Measurements from ENCODE around the gene ZDHHC9.

DNA sequence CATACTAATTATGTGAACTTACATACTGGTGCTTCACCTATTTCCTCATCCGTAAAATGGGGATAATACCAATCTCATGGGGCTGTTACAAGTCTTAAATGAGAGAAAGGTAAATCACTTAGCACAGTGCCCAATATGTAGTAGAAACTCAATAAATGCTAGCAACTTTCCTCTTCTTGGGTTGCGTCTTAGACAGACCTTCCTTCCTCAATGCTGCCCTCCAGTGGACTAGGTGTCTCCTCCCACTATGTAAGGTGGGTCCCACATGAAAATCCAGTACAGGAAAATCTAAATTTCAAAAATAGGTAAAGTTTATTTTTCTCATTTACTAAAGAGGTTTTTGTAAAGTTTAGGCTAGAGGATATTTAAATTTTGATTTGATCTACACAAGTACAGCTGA, 20.6 kb downstream of the ZDHHC9 start:
- TF ChIP-seq EZH2phosphoT487 (IDR thresholded peaks at IDR 0.05) (no peak), EZH2 (IDR thresholded peaks at IDR 0.05) (no peak)
- TF ChIP-seq, protein P1, sequence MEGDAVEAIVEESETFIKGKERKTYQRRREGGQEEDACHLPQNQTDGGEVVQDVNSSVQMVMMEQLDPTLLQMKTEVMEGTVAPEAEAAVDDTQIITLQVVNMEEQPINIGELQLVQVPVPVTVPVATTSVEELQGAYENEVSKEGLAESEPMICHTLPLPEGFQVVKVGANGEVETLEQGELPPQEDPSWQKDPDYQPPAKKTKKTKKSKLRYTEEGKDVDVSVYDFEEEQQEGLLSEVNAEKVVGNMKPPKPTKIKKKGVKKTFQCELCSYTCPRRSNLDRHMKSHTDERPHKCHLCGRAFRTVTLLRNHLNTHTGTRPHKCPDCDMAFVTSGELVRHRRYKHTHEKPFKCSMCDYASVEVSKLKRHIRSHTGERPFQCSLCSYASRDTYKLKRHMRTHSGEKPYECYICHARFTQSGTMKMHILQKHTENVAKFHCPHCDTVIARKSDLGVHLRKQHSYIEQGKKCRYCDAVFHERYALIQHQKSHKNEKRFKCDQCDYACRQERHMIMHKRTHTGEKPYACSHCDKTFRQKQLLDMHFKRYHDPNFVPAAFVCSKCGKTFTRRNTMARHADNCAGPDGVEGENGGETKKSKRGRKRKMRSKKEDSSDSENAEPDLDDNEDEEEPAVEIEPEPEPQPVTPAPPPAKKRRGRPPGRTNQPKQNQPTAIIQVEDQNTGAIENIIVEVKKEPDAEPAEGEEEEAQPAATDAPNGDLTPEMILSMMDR (IDR thresholded peaks at IDR 0.05) = peak; percentile 58

Data from neural progenitor cell (in vitro differentiated cells).